ENCODE data around the gene PIGT.

DNA sequence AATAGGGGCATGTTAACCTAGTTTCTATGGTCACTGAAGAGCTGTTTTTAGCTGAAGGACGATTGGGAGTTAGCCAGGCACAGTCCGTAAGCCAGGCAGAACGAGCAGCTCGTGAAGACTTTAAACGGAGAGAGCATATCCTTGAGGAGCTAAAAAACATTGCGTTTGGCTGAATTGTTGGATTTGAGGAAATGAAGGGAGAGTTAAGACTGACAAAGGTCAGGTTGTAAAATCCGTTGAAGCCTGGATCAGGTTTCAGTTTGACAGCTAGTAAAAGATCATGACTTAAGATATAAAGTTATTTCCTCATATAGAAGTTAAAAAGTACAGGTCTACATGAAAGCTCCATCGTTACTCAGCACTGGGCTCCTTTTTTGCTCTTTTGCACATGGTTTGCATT lies 5.1 kb upstream of the PIGT start:
- TF ChIP-seq, protein P1, sequence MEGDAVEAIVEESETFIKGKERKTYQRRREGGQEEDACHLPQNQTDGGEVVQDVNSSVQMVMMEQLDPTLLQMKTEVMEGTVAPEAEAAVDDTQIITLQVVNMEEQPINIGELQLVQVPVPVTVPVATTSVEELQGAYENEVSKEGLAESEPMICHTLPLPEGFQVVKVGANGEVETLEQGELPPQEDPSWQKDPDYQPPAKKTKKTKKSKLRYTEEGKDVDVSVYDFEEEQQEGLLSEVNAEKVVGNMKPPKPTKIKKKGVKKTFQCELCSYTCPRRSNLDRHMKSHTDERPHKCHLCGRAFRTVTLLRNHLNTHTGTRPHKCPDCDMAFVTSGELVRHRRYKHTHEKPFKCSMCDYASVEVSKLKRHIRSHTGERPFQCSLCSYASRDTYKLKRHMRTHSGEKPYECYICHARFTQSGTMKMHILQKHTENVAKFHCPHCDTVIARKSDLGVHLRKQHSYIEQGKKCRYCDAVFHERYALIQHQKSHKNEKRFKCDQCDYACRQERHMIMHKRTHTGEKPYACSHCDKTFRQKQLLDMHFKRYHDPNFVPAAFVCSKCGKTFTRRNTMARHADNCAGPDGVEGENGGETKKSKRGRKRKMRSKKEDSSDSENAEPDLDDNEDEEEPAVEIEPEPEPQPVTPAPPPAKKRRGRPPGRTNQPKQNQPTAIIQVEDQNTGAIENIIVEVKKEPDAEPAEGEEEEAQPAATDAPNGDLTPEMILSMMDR (IDR thresholded peaks at IDR 0.05): no peak
- no peak for TF ChIP-seq POLR2A (IDR thresholded peaks at IDR 0.05)
